H1 (cell line): ENCODE data around the gene HTR1D. TPM values are rescaled to one million over a fixed set of nuclear protein-coding genes. Genes with fewer than 3 reads are reported as not detected.

Experiments
- CTCF ChIA-PET: fragments of 300-600 bp; sonication (Branson Sonifier 250); formaldehyde crosslinking; loops from one replicate; lab custom pipeline; 2021; ENCODE audit not compliant: partially characterized antibody; lab: Charles Lee
- POLR2A ChIA-PET: fragments of 300-600 bp; sonication (Branson Sonifier 250); formaldehyde crosslinking; loops from one replicate; lab custom pipeline; 2021; ENCODE audit warnings: inconsistent platforms; ENCODE audit not compliant: partially characterized antibody; lab: Charles Lee
- DNase-seq, 2 experiments: peaks; one replicate each; pipeline versions ENCODE4 v3.0.0 to v3.0.0-alpha.2; 2010 to 2022; ENCODE audit warnings: low spot score in 2 of 2, low read depth in 1 of 2, mixed read lengths in 1 of 2
- FAIRE-seq: peaks from 2 replicates; lab custom pipeline; 2011; peaks lifted over from hg19 to GRCh38; lab: Jason Lieb, UNC
- H2AFZ ChIP-seq: 2 replicates; pipeline ENCODE4 v1.8.1; 2012; ENCODE audit warnings: low read length, inconsistent platforms
- H2AK5ac ChIP-seq: 2 replicates; pipeline ENCODE4 v1.6.1; 2013; ENCODE audit warnings: low read depth, low read length
- H2BK120ac ChIP-seq: replicated peaks from 2 replicates; pipeline ENCODE3; 2013; ENCODE audit warnings: low read depth, low read length, inconsistent platforms
- H2BK12ac ChIP-seq: 2 replicates; pipeline ENCODE4 v1.6.1; 2013; ENCODE audit warnings: low read depth, low read length
- H2BK15ac ChIP-seq: 2 replicates; pipeline ENCODE4 v1.6.1; 2013; ENCODE audit warnings: low read length
- H2BK20ac ChIP-seq: 2 replicates; pipeline ENCODE4 v1.6.1; 2013; ENCODE audit warnings: low read length
- H2BK5ac ChIP-seq: 2 replicates; pipeline ENCODE4 v1.6.1; 2013; ENCODE audit warnings: low read depth, low read length
- H3K14ac ChIP-seq: 2 replicates; pipeline ENCODE4 v1.6.1; 2013; ENCODE audit warnings: inconsistent platforms; ENCODE audit not compliant: insufficient read length
- H3K18ac ChIP-seq: 2 replicates; pipeline ENCODE4 v1.6.1; 2013; ENCODE audit warnings: low read length; ENCODE audit errors: extremely low read depth
- H3K23ac ChIP-seq: 2 replicates; pipeline ENCODE4 v1.6.1; 2013; ENCODE audit warnings: inconsistent platforms; ENCODE audit not compliant: insufficient read length
- H3K23me2 ChIP-seq: 2 replicates; pipeline ENCODE4 v1.6.1; 2013; ENCODE audit warnings: low read depth, low read length
- H3K27ac ChIP-seq: 2 replicates; pipeline ENCODE4 v1.6.1; 2011; ENCODE audit warnings: low read depth, low read length, inconsistent platforms
- H3K27me3 ChIP-seq, 4 experiments: replicated peaks in 1 of 4; 1 replicate in 1 of 4; 2 replicates in 3 of 4; pipeline versions ENCODE4 v1.6.1 to v1.8.1; 2011 to 2013; ENCODE audit warnings: low read length in 3 of 4, mild to moderate bottlenecking in 3 of 4, inconsistent platforms in 2 of 4, mixed read lengths in 2 of 4, moderate library complexity in 1 of 4; ENCODE audit not compliant: control insufficient read depth in 3 of 4, insufficient read depth in 3 of 4; ENCODE audit errors: extremely low read depth in 1 of 4
- H3K36me3 ChIP-seq, 4 experiments: 2 replicates each; pipeline versions ENCODE4 v1.6.1 to v1.8.1; 2011 to 2013; ENCODE audit warnings: mild to moderate bottlenecking in 4 of 4, low read length in 3 of 4, moderate library complexity in 2 of 4, control low read depth in 1 of 4, inconsistent platforms in 1 of 4; ENCODE audit not compliant: insufficient read depth in 4 of 4, control insufficient read depth in 2 of 4
- H3K4ac ChIP-seq: replicated peaks from 2 replicates; pipeline ENCODE3; 2013; ENCODE audit warnings: low read length, low read depth, mixed read lengths, inconsistent platforms; ENCODE audit not compliant: insufficient read length
- H3K4me1 ChIP-seq, 4 experiments: replicated peaks in 1 of 4; 1 replicate in 1 of 4; 2 replicates in 3 of 4; pipeline versions ENCODE4 v1.6.1 to v1.8.1; 2011 to 2013; ENCODE audit warnings: low read length in 3 of 4, inconsistent platforms in 2 of 4, mixed read lengths in 1 of 4; ENCODE audit not compliant: insufficient read depth in 4 of 4, control insufficient read depth in 3 of 4
- H3K4me2 ChIP-seq, 2 experiments: 2 replicates each; pipeline versions ENCODE4 v1.6.1 to v1.8.1; 2011 to 2013; ENCODE audit warnings: low read depth in 2 of 2, low read length in 2 of 2, control low read depth in 1 of 2, inconsistent platforms in 1 of 2, mild to moderate bottlenecking in 1 of 2; ENCODE audit not compliant: insufficient read depth in 1 of 2
- H3K4me3 ChIP-seq, 4 experiments: fragments of 200-600, 300-600 bp in 1 of 4; sonication (generic), shearing (Covaris generic), sonication (Bioruptor Twin) in 1 of 4; 2 replicates each; pipeline versions ENCODE4 v1.5.1 to v1.8.1; 2011 to 2016; ENCODE audit warnings: low read length in 4 of 4, low read depth in 3 of 4, control low read depth in 2 of 4, inconsistent platforms in 2 of 4, mild to moderate bottlenecking in 2 of 4, mixed read lengths in 1 of 4, moderate library complexity in 1 of 4; ENCODE audit not compliant: insufficient read depth in 2 of 4; ENCODE audit errors: extremely low read depth in 1 of 4
- H3K56ac ChIP-seq: replicated peaks from 2 replicates; pipeline ENCODE3; 2013; ENCODE audit warnings: low read depth, mild to moderate bottlenecking, mixed read lengths, low read length, inconsistent platforms; ENCODE audit not compliant: insufficient read length
- H3K79me1 ChIP-seq: 2 replicates; pipeline ENCODE4 v1.6.1; 2013; ENCODE audit warnings: low read depth, low read length, control low read depth
- H3K79me2 ChIP-seq, 2 experiments: 2 replicates each; pipeline versions ENCODE4 v1.6.1 to v1.8.1; 2012 to 2013; ENCODE audit warnings: low read length in 2 of 2, mild to moderate bottlenecking in 2 of 2, inconsistent platforms in 1 of 2; ENCODE audit not compliant: insufficient read depth in 2 of 2, control insufficient read depth in 1 of 2
- H3K9ac ChIP-seq, 4 experiments: replicated peaks in 1 of 4; 1 replicate in 1 of 4; 2 replicates in 3 of 4; pipeline versions ENCODE4 v1.6.1 to v1.8.1; 2011 to 2013; ENCODE audit warnings: low read depth in 3 of 4, low read length in 3 of 4, control low read depth in 2 of 4, mild to moderate bottlenecking in 2 of 4, moderate library complexity in 2 of 4, inconsistent platforms in 1 of 4; ENCODE audit errors: extremely low read depth in 1 of 4
- H3K9me3 ChIP-seq, 2 experiments: 2 replicates each; pipeline versions ENCODE4 v1.6.1 to v1.8.1; 2012 to 2013; ENCODE audit warnings: mild to moderate bottlenecking in 2 of 2, moderate library complexity in 2 of 2, control low read depth in 1 of 2, inconsistent platforms in 1 of 2, low read depth in 1 of 2, low read length in 1 of 2, mixed read lengths in 1 of 2; ENCODE audit not compliant: insufficient read depth in 2 of 2
- H4K20me1 ChIP-seq, 2 experiments: replicated peaks in 1 of 2; 2 replicates each; pipeline versions ENCODE3 to v1.8.1; 2011 to 2013; ENCODE audit warnings: inconsistent platforms in 2 of 2, low read length in 2 of 2, mild to moderate bottlenecking in 1 of 2; ENCODE audit not compliant: insufficient read depth in 2 of 2, control insufficient read depth in 1 of 2
- H4K5ac ChIP-seq: 2 replicates; pipeline ENCODE4 v1.6.1; 2013; ENCODE audit warnings: low read length, low read depth, mixed read lengths, inconsistent platforms; ENCODE audit not compliant: insufficient read length
- H4K8ac ChIP-seq: 2 replicates; pipeline ENCODE4 v1.8.0; 2013; ENCODE audit warnings: mild to moderate bottlenecking, moderate library complexity, low read length, inconsistent platforms; ENCODE audit not compliant: insufficient read depth; ENCODE audit errors: extremely low read depth
- H4K91ac ChIP-seq: replicated peaks from 2 replicates; pipeline ENCODE3; 2013; ENCODE audit warnings: low read length, mixed read lengths, inconsistent platforms; ENCODE audit not compliant: insufficient read length
- ASH2L ChIP-seq: fragments of 200-600, 300-600 bp; sonication (generic); IDR thresholded peaks from one replicate; pipeline ENCODE4 v1.7.1; 2017; ENCODE audit warnings: low read length
- JUND ChIP-seq: IDR thresholded peaks from 2 replicates; pipeline ENCODE4 v1.6.1; 2011; ENCODE audit warnings: mild to moderate bottlenecking, improper control_type of control experiment, low read length
- KDM5A ChIP-seq: fragments of 200-600 bp; IDR thresholded peaks from 2 replicates; pipeline ENCODE4 v1.7.1; 2012; ENCODE audit warnings: mild to moderate bottlenecking, low read length, inconsistent platforms, mixed read lengths
- PHF8 ChIP-seq: fragments of 200-600 bp; sonication (generic); conservative IDR thresholded peaks from 2 replicates; pipeline ENCODE4 v1.7.1; 2012; ENCODE audit warnings: low read depth, mild to moderate bottlenecking, inconsistent platforms, low read length, moderate library complexity
- POLR2A ChIP-seq, 2 experiments: IDR thresholded peaks; 1 replicate in 1 of 2; 2 replicates in 1 of 2; pipeline ENCODE4 v1.6.1; 2011; ENCODE audit warnings: low read depth in 2 of 2, low read length in 2 of 2, mild to moderate bottlenecking in 2 of 2; ENCODE audit errors: control extremely low read depth in 1 of 2
- POLR2AphosphoS5 ChIP-seq: IDR thresholded peaks from 2 replicates; pipeline ENCODE4 v1.6.1; 2011; ENCODE audit warnings: low read depth, low read length
- SIN3A ChIP-seq, 2 experiments: IDR thresholded peaks in 1 of 2; conservative IDR thresholded peaks in 1 of 2; 2 replicates each; pipeline ENCODE4 v1.6.1; 2011 to 2012; ENCODE audit warnings: low read length in 2 of 2, improper control_type of control experiment in 1 of 2, low read depth in 1 of 2, mild to moderate bottlenecking in 1 of 2
- SIX5 ChIP-seq: IDR thresholded peaks from 2 replicates; pipeline ENCODE4 v1.6.1; 2011; ENCODE audit warnings: mild to moderate bottlenecking, low read depth, low read length
- SP4 ChIP-seq: IDR thresholded peaks from 2 replicates; pipeline ENCODE4 v1.6.1; 2012; ENCODE audit warnings: low read length, inconsistent platforms
- TAF1 ChIP-seq: IDR thresholded peaks from 2 replicates; pipeline ENCODE4 v1.6.1; 2011; ENCODE audit warnings: mild to moderate bottlenecking, low read depth, low read length
- TAF7 ChIP-seq: optimal IDR thresholded peaks from 2 replicates; pipeline ENCODE3; 2011; ENCODE audit warnings: low read depth, mild to moderate bottlenecking, inconsistent platforms, low read length, moderate library complexity, borderline replicate concordance
- TBP ChIP-seq: IDR thresholded peaks from 2 replicates; pipeline ENCODE4 v1.6.1; 2011; ENCODE audit warnings: low read depth, low read length, improper control_type of control experiment
- TEAD4 ChIP-seq: IDR thresholded peaks from 2 replicates; pipeline ENCODE4 v1.6.1; 2012; ENCODE audit warnings: low read depth, low read length, inconsistent platforms, mixed read lengths
- WGBS, 2 experiments: shearing (Covaris generic) in 1 of 2; methylation state at CpG; one replicate each; pipeline versions ENCODE4 v1.1.6 to v1.1.7; 2013 to 2015; ENCODE audit warnings: low lambda C conversion rate in 2 of 2, mixed read lengths in 2 of 2, inconsistent platforms in 1 of 2, low coverage in 1 of 2, missing lambda C conversion rate in 1 of 2; ENCODE audit not compliant: insufficient replicate concordance in 2 of 2, insufficient coverage in 1 of 2, insufficient read length in 1 of 2; ENCODE audit errors: extremely low coverage in 1 of 2, missing lambda C conversion rate in 1 of 2; 5-methylcytosine and 5-hydroxymethylcytosine counted together
- polyA plus RNA-seq, 7 experiments: library from polyadenylated mRNA; depleted of rRNA in 3 of 7; stranded (reverse) in 5 of 7; unstranded in 2 of 7; fragments of >200 nt in 5 of 7; fragments of 200-250 nt in 2 of 7; gene quantifications; 1 replicate in 5 of 7; 2 replicates in 1 of 7; 4 replicates in 1 of 7; pipeline versions ENCODE4 v1.2.1 to v1.2.3, GENCODE V29; 2011 to 2013; ENCODE audit warnings: missing spikeins in 2 of 7, mixed read lengths in 2 of 7
- total RNA-seq: library from RNA; stranded (reverse); fragmentation: NEBNext Ultra II Directional; extraction: Animal tissue kit (Norgen Biotek cat#: 25700); gene quantifications from 2 replicates; pipeline ENCODE4 v1.2.1, GENCODE V29; 2021

The HTR1D gene
- total and polyA plus RNA-seq, 2 of the 8 experiments (the other 6 are each of a cell fraction or from before 2014, with no cell fraction given) = 8.8 to 11.5 TPM

DNA sequence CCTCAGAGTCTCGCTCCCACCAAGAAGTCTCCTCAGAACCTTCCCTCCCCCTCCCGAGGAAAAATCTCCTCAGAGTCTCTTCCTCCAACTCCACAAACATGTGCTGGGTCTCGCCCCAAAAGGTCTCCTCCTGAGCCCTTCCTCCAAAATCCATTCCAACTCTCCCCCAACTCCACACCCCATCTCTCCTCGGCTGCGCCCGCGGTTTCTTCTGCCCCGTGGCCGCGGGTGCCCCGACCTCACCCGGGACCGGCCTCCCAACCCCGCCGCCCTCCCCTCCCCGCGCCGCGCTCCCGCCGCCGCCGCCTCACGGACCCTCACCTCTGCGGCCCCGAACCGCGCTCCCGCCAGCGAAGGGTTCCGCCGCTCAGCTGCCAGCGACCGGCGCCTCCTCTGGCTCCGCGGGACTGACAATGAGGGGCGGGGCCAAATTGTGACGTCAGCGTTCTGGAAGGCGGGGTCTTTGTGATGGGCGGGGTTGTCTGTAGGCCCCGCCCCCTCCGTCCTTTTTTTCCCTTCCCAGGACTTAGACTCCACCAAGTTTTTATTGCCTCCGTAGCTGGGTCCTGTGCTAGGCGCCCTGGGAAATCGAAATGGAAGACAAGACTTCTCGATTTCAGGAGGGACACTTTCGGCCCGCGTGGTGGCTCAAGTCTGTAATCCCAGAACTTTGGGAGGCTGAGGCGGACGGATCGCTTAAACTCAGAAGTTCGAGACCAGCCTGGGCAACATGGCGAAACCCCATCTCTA lies 48.7 kb downstream of the HTR1D start, which contains the start of gene LUZP1:
TSS of gene LUZP1 (minus strand) at position 412 of the 750 bp plus-strand sequence.
- Histone ChIP-seq H3K79me2 (peaks cover 11 to 38% of the 10 kb centered on the region in 2 experiments), H3K23ac (no peak within 1 kb of the TSS), H4K91ac (no peak within 1 kb of the TSS), H3K23me2 (peaks cover 4% of the 10 kb centered on the region), H4K20me1 (peaks cover 12 to 15% of the 10 kb centered on the region in 2 experiments), H3K36me3 (no peaks in the 10 kb centered on the region), H2BK120ac (no peak within 1 kb of the TSS), H3K9me3 (no peaks in the 10 kb centered on the region), H2AK5ac (no peak within 1 kb of the TSS), H3K27ac (peak within 1 kb of the TSS; percentile 80), H2AFZ (no peak within 1 kb of the TSS), H3K4ac (no peak within 1 kb of the TSS), H3K27me3 (no peaks in the 10 kb centered on the region), H3K9ac (peak within 1 kb of the TSS; percentile 71 to 84 (median 82)), H3K4me2 (peak within 1 kb of the TSS; percentile 74 to 75), H2BK20ac (no peak within 1 kb of the TSS), H2BK12ac (peak within 1 kb of the TSS; percentile 39; the same call in 1 of the 2 replicates), H2BK5ac (peak within 1 kb of the TSS; percentile 56; the same call in 1 of the 2 replicates), H2BK15ac (peak within 1 kb of the TSS; percentile 72; the same call in 1 of the 2 replicates), H3K56ac (peak within 1 kb of the TSS; percentile 70), H4K5ac (peak within 1 kb of the TSS; percentile 88), H4K8ac (peak within 1 kb of the TSS; percentile 75), H3K18ac (peak within 1 kb of the TSS; percentile 83; the same call in 1 of the 2 replicates), H3K79me1 (no peaks in the 10 kb centered on the region; the same call in 1 of the 2 replicates), H3K4me1 (peaks cover 0 to 8% (median 3%) of the 10 kb centered on the region in 4 experiments; a peak in 4 of 7 replicates), H3K14ac (no peak within 1 kb of the TSS), H3K4me3 (peak within 1 kb of the TSS; percentile 70 to 95 (median 83))
- DNase-seq (peak; percentile 73 to 98), FAIRE-seq (no peak)
- POLR2A ChIA-PET = interaction anchor here (0.8 to 4.7 kb wide), 15 partner anchors 9 to 316 kb away, joined by 3 to 37 read pairs (median 5); partner anchors contain the start of genes ASAP3 and LACTBL1
- 13% methylated on average over 31 of the region's 56 CpGs; no CpG with 5 or more reads in 1 of the 2 experiments for WGBS, 2 experiments
- CTCF ChIA-PET = interaction anchor here (1.2 to 27.4 kb wide), 3 partner anchors 16 to 78 kb away, joined by 4 to 705 read pairs (median 44); no protein-coding TSS in a partner anchor
- TF ChIP-seq TBP (peak; percentile 88), POLR2A (IDR thresholded peaks at IDR 0.05; ENCODE audit: control extremely low read depth in 1 of 2, low read depth in 2 of 2, low read length in 2 of 2) (peak; percentile 88 to 90), SIX5 (no peak), JUND (peak; percentile 57; the same call in 1 of the 2 replicates), KDM5A (no peak), TEAD4 (no peak), PHF8 (peak; percentile 82), SP4 (peak; percentile 84), SIN3A (conservative IDR thresholded peaks at IDR 0.05 in 1 of 2, IDR thresholded peaks at IDR 0.05 in 1 of 2; ENCODE audit: low read depth in 1 of 2, low read length in 2 of 2) (peak in 1 of 2 experiments; percentile 58; a peak in 1 of 4 replicates), ASH2L (peak; percentile 60), TAF1 (peak; percentile 98), TAF7 (peak; percentile 95), POLR2AphosphoS5 (peak; percentile 92)
